ENCODE results near the gene ENPP7. TPM values are rescaled to one million over a fixed set of nuclear protein-coding genes. Genes with fewer than 3 reads are reported as not detected.

The ENPP7 gene
- total RNA-seq, 1 donor from 2014 or later: not detected

GRCh38 chr17:79705674-79706073 is 25.1 kb upstream of the ENPP7 start:
- ATAC-seq: no peak

GRCh38 chr17:79706931-79707850 is 23.6 kb upstream of the ENPP7 start:
- peak; percentile 5 for ATAC-seq

GRCh38 chr17:79707931-79708891 is 22.5 kb upstream of the ENPP7 start:
- ATAC-seq: peak; percentile 48

GRCh38 chr17:79711715-79712305 is 18.9 kb upstream of the ENPP7 start:
- ATAC-seq: no peak

- ATAC-seq: no peak
Observed at GRCh38 chr17:79713391-79713790, 17.4 kb upstream of the ENPP7 start.

- ATAC-seq: no peak
Observed at GRCh38 chr17:79714176-79715097, 16.3 kb upstream of the ENPP7 start.

GRCh38 chr17:79715098-79715942 is 15.4 kb upstream of the ENPP7 start:
- no peak for ATAC-seq

- ATAC-seq: peak; percentile 35
Observed at GRCh38 chr17:79715943-79716797, 14.6 kb upstream of the ENPP7 start.

GRCh38 chr17:79720705-79721292 is 9.9 kb upstream of the ENPP7 start:
- ATAC-seq: no peak

- peak; percentile 17 for ATAC-seq
Observed at GRCh38 chr17:79721993-79722671, 8.6 kb upstream of the ENPP7 start.

GRCh38 chr17:79722787-79723186 is 8.0 kb upstream of the ENPP7 start:
- no peak for ATAC-seq

GRCh38 chr17:79728169-79728907 is 2.4 kb upstream of the ENPP7 start:
- ATAC-seq: peak; percentile 68

GRCh38 chr17:79728908-79729471 is 1.8 kb upstream of the ENPP7 start:
- ATAC-seq: no peak

- no peak for ATAC-seq
Observed at GRCh38 chr17:79729761-79730160, 982 bp upstream of the ENPP7 start.

- no peak for ATAC-seq
Observed at GRCh38 chr17:79730437-79730768, 340 bp upstream of the ENPP7 start.

- ATAC-seq: no peak
Observed at GRCh38 chr17:79732254-79732653, 1.5 kb downstream of the ENPP7 start.

GRCh38 chr17:79732804-79733691 is 2.3 kb downstream of the ENPP7 start:
- ATAC-seq: no peak

Data from esophagus mucosa (tissue), 1 donor.